Epidermal melanocyte (primary cell): ENCODE results near the gene PSMC4.
"Not testable (repeated sequence)": the region's sequence is repeated elsewhere in the genome, so short reads cannot be mapped to it uniquely, and the experiment has no call there.

Source experiments
- DNase-seq: peaks from one replicate; pipeline ENCODE4 v3.0.0; 2011; ENCODE audit warnings: low spot score; ENCODE audit not compliant: insufficient read length

Gene PSMC4

GRCh38 chr19:39943586-39943985 is 27.4 kb upstream of the PSMC4 start:
- DNase-seq = no peak

DNA sequence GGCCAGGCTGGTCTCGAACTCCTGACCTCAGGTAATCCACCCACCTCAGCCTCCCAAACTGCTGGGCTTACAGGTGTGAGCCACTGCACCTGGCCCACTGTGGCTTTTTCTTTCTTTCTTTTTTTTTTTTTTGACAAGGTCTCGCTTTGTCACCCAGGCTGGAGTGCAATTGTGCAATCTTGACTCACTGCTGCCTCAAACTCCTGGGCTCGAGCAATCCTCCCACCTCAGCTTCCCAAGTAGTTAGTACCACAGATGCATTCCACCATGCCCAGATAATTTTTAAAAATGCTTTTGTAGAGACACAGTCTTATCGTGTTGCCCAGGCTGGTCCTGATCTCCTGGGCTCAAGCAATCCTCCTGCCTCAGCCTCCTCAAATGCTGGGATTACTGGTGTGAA is 24.4 kb upstream of the PSMC4 start:
- DNase-seq = no peak

GRCh38 chr19:39949026-39949747 is 21.8 kb upstream of the PSMC4 start:
- no peak for DNase-seq

GRCh38 chr19:39951065-39951650 is 19.8 kb upstream of the PSMC4 start:
- DNase-seq = no peak

- no peak for DNase-seq
These were observed 19.3 kb upstream of the PSMC4 start for GRCh38 chr19:39951686-39952085.

DNA sequence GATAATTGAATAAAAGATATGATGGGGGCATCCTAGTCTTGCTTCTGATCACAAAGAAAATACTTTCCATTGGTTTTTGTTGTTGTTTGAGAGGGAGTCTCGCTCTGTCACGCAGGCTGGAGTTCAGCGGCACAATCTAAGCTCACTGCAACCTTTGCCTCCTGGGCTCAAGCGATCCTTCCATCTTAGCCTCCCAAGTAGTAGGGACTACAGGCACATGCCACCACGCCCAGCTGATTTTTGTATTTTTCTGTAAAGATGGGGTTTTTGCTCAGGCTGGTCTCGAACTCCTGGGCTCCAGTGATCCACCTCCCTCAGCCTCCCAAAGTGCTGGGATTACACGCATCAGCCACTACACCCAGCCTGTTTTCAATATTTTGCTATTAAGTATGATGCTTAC is 17.1 kb upstream of the PSMC4 start:
- DNase-seq = no peak

DNA sequence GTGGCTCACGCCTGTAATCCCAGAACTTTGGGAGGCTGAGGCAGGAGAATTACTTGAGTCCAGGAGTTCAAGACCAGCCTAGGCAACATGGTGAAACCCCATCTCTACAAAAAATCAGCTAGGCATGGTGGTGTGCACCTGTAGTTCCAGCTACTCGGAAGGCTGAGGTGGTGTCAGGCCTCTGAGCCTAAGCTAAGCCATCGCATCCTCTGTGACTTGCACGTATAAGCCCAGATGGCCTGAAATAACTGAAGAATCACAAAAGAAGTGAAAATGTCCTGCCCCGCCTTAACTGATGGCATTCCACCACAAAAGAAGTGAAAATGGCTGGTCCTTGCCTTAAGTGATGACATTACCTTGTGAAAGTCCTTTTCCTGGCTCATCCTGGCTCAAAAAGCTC is 13.1 kb upstream of the PSMC4 start:
- not testable (repeated sequence) for DNase-seq

DNA sequence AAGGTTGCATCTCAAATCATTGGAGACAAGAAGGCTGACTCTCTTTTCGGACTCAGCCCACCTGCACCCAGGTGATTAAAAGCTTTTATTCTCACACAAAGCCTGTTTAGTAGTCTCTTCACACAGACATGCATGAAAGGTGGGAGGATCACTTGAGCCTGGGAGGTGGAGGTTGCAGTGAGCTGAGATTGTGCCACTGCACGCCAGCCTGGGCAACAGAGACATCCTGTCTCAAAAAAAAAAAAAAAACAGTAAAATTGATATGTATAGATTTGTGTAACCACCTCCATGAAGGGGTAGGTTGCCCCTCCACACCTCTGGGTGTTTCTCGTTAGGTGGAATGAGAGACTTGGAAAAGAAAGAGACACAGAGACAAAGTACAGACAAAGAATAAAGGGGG is 12.0 kb upstream of the PSMC4 start:
- DNase-seq = not testable (repeated sequence)

- not testable (repeated sequence) for DNase-seq
These were observed 11.6 kb upstream of the PSMC4 start for GRCh38 chr19:39959407-39959806.

DNA sequence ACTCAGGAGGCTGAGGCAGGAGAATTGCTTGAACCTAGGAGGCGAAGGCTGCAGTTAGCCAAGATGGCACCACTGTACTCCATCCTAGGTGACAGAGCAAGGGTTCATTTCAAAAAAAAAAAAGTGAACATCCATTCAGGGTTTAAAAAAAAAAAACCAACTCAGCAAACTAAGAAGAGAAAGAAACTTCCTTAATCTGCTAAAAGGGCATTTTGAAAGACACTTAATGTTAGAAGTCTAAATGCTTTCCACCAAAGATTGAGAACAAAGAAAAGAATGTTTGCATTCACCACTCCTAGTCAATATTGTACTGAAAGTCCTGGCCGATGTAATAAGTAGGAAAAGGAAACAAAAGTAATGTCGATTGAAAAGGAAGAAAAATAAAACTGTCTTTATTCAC is 7.1 kb upstream of the PSMC4 start:
- no peak for DNase-seq

GRCh38 chr19:39966617-39967016 is 4.3 kb upstream of the PSMC4 start:
- DNase-seq = no peak

GRCh38 chr19:39967561-39967960 is 3.4 kb upstream of the PSMC4 start:
- DNase-seq = no peak

- no peak for DNase-seq
These were observed 2.2 kb upstream of the PSMC4 start for GRCh38 chr19:39968789-39969188.

- DNase-seq = no peak
These were observed 1.7 kb upstream of the PSMC4 start for GRCh38 chr19:39969266-39969665.

- DNase-seq = no peak
These were observed 1.1 kb upstream of the PSMC4 start for GRCh38 chr19:39969681-39970424.

GRCh38 chr19:39970425-39970674 is 615 bp upstream of the PSMC4 start:
- DNase-seq = no peak

GRCh38 chr19:39971380-39972035 is 543 bp downstream of the PSMC4 start:
- no peak for DNase-seq

DNA sequence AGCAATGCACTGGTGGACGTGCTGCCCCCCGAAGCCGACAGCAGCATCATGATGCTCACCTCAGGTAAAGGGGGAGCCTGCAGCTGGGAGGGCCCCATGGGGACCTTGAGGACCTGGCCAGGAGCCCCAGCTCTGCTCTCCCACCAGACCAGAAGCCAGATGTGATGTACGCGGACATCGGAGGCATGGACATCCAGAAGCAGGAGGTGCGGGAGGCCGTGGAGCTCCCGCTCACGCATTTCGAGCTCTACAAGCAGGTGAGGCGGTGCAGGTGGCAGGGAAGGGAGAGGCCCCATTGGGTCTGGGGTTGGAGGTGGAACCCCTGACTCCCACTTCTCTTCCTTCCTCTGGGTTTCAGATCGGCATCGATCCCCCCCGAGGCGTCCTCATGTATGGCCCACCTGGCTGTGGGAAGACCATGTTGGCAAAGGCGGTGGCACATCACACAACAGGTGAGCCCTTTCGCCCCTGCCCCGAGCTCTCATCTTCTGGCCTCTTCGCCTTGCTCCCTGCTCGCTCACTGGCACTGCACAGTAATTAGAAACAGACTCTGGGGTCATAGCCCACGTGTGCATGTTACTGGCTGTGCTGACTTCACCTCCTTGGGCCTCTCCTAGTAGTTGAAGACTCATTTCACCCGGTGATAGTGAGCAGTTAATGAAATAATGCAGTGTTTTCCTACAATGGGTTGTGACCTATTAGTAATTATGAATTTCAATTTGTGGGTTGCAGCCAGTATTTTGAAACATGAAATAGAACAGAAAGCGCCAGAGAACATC is 3.6 kb downstream of the PSMC4 start:
- DNase-seq = no peak

DNA sequence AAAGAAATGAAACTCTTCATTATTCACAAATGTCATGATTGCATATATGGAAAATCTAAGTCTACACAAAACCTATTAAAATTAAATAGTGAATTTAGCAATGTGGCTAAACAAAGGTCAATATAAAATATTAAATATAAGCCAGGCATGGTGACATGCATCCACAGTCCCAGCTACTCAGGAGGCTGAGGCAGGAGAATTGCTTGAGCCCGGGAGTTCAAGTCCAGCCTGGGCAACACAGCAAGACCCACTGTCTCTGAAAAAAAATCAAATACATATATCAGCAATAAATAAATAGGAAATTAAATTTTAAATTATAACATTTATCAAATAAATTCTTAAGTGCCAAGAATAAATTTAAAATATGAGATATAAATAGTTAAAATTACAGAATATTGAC is 11.9 kb downstream of the PSMC4 start:
- no peak for DNase-seq

DNA sequence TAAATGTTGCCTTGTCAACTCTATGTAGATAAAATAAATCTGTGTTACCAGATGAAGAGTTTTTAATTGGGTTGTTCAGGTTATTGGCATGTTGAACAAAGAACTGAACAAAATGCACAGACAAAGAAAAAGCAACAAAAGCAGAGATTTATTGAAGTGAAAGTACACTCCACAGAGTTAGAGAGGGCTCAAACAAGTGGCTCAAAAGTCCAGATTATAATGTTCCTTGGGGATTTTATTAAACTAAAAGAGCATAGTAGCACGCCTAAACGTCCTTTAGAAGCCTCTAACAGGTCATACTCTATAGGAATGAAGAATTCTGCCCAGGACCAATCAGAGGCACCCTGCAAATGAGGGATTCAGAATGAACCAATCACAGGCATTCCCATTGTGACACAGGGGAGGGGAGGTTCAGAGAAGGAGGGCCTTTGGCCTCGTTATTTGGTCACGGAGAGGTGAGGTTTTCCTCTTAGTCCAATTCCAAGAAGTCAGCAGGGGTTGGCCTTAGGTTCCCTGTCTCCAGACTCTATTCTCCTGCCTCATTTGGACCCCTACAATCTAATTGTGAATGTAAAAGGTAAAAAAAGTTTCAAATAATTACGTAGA is 12.8 kb downstream of the PSMC4 start:
- no peak for DNase-seq

- no peak for DNase-seq
These were observed 15.7 kb downstream of the PSMC4 start for GRCh38 chr19:39986643-39987042.
